ENCODE measurements around the gene SEC16B. TPM values are rescaled to one million over a fixed set of nuclear protein-coding genes. Genes with fewer than 3 reads are reported as not detected.

The SEC16B gene
- total RNA-seq, 1 experiment from 2014 or later, result 0.71 TPM

DNA sequence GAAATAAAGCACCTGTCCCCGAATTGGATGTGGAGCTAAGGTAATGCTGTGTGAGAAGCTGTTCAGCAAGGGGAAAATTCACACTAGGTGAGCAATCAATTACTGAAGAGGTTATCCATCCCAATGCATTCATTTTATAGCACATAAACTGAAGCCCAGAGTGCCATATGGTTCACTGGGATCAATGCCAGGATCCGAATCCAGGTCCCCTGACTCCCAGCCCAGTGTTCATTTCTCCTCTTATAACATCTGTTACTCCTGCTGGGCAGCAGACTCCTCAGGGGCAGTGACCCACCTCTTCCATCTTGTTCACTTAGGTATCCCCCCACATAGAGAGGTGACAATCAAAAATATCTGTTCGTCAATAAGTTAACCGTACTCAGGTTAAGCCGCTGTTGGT is 13.2 kb upstream of the SEC16B start:
- in situ Hi-C loops (cut with HindIII; ENCODE audit: low sequenced_read_pairs), result no loop called here
- peak; percentile 32 for DNase-seq (ENCODE audit: low spot score)

DNA sequence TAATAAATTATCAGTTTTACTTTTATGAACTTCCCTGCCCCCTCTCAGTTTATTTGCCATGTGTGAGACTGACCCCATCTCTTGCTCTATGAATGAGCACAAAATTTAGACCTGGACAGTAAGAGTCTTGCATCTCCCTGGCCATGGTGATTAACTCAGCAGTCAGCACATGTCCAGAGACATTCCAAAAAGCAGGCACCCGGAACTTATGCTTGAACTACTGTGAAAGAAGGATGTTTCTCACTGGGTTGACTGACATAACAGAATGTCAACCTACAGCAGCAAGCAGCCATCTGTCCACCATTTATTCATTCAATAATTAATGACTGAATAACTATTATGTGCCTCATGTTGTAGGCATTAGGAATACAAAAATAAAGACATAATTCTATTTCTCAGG is 11.3 kb upstream of the SEC16B start:
- no peak for DNase-seq (ENCODE audit: low spot score)
- in situ Hi-C loops (cut with HindIII; ENCODE audit: low sequenced_read_pairs), result no loop called here

GRCh38 chr1:177979272-177979671 is 9.4 kb upstream of the SEC16B start:
- no peak for DNase-seq (ENCODE audit: low spot score)
- in situ Hi-C loops (cut with HindIII; ENCODE audit: low sequenced_read_pairs), result no loop called here

DNA sequence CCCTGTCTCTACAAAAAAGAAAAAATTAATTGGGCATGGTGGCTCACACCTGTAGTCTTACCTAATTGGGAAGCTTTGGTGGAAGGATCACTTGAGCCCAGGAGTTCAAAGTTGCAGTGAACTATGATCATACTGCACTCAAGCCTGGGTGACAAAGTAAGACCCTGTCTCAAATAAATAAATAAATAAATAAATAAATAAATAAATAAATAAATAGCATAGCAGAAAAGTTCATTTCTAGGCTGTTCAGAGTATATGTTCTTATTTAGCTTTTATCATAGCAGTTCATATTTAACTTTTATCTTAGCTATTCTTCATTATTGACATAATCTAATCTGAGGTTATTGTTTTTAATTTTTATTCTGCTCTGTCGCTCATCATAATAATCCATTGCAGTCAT is 8.7 kb upstream of the SEC16B start:
- no peak for DNase-seq (ENCODE audit: low spot score)
- in situ Hi-C loops (cut with HindIII; ENCODE audit: low sequenced_read_pairs), result no loop called here

DNA sequence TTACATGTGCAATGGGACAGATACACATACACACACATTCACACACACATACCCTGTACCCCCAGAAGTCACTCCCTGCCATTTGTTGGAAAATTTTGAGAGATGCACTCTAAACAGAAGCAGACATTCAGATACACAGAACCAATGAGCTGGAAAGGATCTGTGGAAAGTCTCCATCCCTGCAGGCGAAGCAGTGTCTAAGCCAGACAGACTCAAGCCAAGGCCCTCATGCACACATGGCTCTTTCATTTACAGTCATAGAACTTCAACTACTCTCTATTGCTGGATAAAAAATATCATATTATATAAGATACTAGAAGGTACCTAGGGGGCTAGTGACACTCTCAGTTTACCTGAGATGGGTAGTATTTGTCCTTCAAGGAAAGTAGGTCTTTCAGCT is 7.3 kb upstream of the SEC16B start:
- in situ Hi-C loops (cut with HindIII; ENCODE audit: low sequenced_read_pairs), result no loop called here
- peak; percentile 49 for DNase-seq (ENCODE audit: low spot score)

- DNase-seq (ENCODE audit: low spot score), result no peak
- in situ Hi-C loops (cut with HindIII; ENCODE audit: low sequenced_read_pairs), result no loop called here
Measured at GRCh38 chr1:177976596-177976995, 6.7 kb upstream of the SEC16B start.

DNA sequence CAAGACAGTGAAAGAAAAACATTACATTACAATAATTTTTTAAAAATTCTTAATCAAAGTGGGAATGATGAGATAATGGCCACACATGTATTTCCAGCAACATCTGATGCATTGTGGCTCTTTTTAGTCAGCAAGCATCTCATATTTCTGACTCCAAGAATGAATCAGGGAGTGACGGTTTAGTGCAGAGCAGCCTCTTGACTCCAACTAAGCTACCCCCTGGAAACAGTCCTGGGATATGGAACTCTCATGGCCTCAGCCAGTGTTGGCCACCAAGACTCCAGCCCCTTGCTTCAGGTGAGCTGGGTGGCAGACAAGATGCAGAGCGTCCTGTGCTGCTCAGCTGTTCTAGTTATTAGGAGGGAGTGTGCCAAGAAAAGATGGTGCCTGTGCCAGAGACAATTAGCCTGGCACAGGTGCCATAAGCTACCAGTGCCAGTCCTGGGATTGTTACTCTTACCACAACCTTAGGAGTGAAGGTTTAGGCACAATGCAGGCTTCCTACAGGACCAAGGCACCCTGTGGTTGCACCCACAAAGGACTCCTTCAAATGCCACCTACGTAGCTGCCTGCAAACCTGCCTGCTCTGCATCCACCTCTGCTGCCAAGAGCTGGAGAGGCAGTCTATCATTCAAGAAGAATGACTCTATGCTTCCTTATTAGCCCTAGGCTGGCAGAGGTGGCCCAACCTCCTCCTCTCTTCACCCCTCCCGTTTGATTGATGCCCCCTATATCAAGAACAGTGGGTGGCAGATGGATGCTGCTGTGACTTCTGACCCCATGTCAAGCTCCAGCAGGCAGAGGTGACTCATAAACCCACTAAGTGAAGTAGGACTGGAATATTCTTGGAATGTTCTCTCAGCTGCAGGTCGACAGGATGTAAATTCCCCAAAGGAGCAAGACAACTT is 6.0 kb upstream of the SEC16B start:
- in situ Hi-C loops (cut with HindIII; ENCODE audit: low sequenced_read_pairs), result no loop called here
- DNase-seq (ENCODE audit: low spot score), result peak; percentile 75

GRCh38 chr1:177973585-177973984 is 3.7 kb upstream of the SEC16B start:
- in situ Hi-C loops (cut with HindIII; ENCODE audit: low sequenced_read_pairs), result no loop called here
- DNase-seq (ENCODE audit: low spot score), result no peak

- DNase-seq (ENCODE audit: low spot score), result no peak
- in situ Hi-C loops (cut with HindIII; ENCODE audit: low sequenced_read_pairs), result no loop called here
Measured at GRCh38 chr1:177969109-177969508, 749 bp downstream of the SEC16B start.

DNA sequence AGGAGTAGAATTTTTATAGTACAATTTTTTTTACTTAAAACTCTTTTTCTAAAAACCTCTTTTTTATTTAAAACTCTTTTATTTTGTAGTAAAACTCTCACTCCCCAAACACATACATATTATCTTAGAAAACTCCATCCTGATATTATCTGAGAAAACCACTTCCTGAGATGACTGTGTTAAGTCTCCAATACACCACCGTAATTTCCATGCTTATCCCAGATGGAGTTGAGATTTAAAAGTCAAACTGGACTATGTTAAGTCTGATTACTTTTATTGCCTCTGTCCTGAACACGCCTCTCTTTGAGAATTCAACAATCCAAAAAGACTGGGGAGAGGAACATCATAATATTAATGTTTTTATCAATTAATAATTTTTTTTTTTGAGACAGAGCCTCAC is 3.7 kb downstream of the SEC16B start:
- DNase-seq (ENCODE audit: low spot score), result no peak
- in situ Hi-C loops (cut with HindIII; ENCODE audit: low sequenced_read_pairs), result no loop called here

DNA sequence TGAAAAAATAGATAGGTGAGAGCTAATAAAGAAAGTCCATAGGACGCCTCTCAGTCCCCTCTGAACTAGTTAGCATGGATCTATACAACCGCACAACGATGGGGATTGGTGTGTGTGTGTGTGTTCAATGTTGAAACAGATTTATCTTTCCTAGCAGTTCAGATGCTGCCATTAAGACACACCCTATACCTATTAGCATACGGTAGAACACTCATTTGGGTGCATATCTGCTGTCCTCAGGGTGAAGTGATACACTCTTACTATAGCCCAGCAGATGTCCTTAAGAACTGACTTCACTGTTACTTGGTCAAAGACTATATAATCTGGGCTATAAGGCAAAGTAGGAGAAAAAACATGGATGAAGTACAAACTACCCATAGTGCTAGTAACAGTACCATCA is 4.6 kb downstream of the SEC16B start:
- in situ Hi-C loops (cut with HindIII; ENCODE audit: low sequenced_read_pairs), result no loop called here
- DNase-seq (ENCODE audit: low spot score), result no peak

- in situ Hi-C loops (cut with HindIII; ENCODE audit: low sequenced_read_pairs), result no loop called here
- DNase-seq (ENCODE audit: low spot score), result no peak
Measured at GRCh38 chr1:177964336-177964735, 5.5 kb downstream of the SEC16B start.

DNA sequence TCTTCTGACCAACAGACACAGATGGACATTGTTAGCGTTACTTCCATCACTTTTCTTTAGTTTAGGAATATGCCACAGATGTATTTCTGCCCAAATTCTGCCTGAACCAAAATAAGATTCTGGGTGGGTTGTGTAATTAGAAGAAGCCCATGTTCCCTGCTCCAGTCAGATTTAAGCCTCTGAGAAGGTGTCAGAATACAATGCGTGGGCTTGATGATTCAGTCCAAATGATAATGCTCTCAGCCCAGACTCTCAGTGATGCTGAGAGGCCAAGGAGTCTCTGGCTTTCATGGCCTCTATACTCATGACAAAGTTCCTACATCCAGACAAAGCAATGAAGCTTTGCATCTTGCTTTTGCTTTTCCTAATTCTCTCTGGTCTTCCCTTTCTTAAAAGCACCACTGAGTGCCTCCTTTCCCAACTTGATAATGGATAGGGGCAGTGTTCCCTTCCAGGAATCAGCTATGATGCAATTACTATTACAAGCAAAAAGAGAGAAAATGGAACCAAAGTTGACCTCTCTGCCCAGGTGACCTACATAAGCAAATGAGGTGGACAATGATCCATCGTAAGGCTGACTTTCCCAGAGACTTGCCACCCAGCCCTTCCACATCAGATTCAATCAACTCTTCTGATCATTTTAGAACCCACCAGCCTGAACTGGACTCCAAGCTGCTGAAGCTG is 8.8 kb downstream of the SEC16B start:
- in situ Hi-C loops (cut with HindIII; ENCODE audit: low sequenced_read_pairs), result no loop called here
- no peak for DNase-seq (ENCODE audit: low spot score)

DNA sequence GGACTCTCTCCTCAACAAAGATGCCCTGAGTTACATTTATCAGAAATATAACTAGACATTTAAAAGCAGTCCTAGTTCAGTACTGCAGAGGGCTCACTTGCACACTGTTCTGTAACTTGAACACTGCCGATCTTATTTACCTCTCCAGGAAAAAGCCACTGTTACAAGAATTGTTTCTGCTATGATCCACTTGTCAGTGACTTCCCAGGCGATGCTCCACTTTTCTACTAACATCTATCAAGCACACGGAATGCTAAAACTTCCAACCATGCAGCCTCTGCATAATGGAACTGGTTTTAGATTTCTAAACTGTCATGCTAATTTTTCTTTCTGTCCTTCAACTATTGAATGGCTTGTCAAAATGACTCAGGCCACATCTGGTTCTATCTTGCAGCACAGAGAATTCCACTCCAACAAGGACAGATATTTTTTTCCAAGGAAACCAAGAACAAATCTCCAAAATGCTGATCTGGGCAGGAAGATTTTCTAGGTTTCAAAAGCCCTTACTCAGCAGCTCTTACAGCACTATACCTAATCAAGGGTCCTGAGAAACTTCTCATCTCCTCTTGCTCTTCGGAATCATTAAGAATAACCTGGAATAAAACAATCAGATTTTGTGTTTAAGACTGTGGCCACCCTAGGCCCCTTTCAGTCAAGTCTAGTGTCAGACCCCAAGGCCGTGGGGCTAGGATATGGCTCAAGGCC is 9.9 kb downstream of the SEC16B start:
- peak; percentile 22 for DNase-seq (ENCODE audit: low spot score)
- in situ Hi-C loops (cut with HindIII; ENCODE audit: low sequenced_read_pairs), result no loop called here

GRCh38 chr1:177958092-177958491 is 11.8 kb downstream of the SEC16B start:
- no peak for DNase-seq (ENCODE audit: low spot score)
- in situ Hi-C loops (cut with HindIII; ENCODE audit: low sequenced_read_pairs), result no loop called here

DNA sequence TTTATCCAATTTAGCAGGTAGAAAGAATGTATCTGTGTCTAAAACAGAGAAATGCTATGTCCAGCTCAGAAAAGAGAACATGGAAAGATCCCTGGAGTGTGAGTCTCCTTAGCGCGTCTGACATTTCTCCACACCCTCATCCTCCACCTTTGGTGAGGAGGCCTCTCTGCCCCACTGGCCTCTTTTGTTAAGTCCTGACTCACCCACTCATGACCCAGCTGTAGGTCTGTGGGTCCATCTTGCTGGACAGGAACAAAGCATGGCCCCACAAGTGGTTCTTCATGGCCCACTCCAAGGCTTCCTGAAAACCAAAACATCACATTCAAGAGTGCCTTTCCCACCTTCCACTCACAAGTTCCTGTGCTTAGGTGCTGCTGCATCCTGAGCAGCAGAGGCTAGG is 15.8 kb downstream of the SEC16B start:
- in situ Hi-C loops (cut with HindIII; ENCODE audit: low sequenced_read_pairs), result no loop called here
- DNase-seq (ENCODE audit: low spot score), result no peak

- in situ Hi-C loops (cut with HindIII; ENCODE audit: low sequenced_read_pairs), result no loop called here
- no peak for DNase-seq (ENCODE audit: low spot score)
Measured at GRCh38 chr1:177953549-177953948, 16.3 kb downstream of the SEC16B start.

- in situ Hi-C loops (cut with HindIII; ENCODE audit: low sequenced_read_pairs), result no loop called here
- no peak for DNase-seq (ENCODE audit: low spot score)
Measured at GRCh38 chr1:177952691-177953090, 17.2 kb downstream of the SEC16B start.

- no peak for DNase-seq (ENCODE audit: low spot score)
- in situ Hi-C loops (cut with HindIII; ENCODE audit: low sequenced_read_pairs), result no loop called here
Measured at GRCh38 chr1:177952249-177952648, 17.6 kb downstream of the SEC16B start.

GRCh38 chr1:177950506-177950905 is 19.4 kb downstream of the SEC16B start:
- in situ Hi-C loops (cut with HindIII; ENCODE audit: low sequenced_read_pairs), result no loop called here
- DNase-seq (ENCODE audit: low spot score), result no peak

Measured in G401 (cell line).